H9 (cell line): ENCODE measurements around the gene PTP4A1. TPM values are rescaled to one million over a fixed set of nuclear protein-coding genes. Genes with fewer than 3 reads are reported as not detected.

Experiments
- DNase-seq: peaks from one replicate; pipeline ENCODE4 v3.0.0-alpha.2; 2017
- H2AFZ ChIP-seq: one replicate; pipeline ENCODE4 v1.6.1; 2013; ENCODE audit warnings: mild to moderate bottlenecking, low read length, control low read depth, moderate library complexity
- H2AK5ac ChIP-seq: 2 replicates; pipeline ENCODE4 v1.6.1; 2013; ENCODE audit warnings: low read length, control low read depth, mixed read lengths; ENCODE audit not compliant: insufficient read length
- H2BK120ac ChIP-seq: one replicate; pipeline ENCODE4 v1.6.1; 2013; ENCODE audit warnings: low read depth, mild to moderate bottlenecking, low read length, control low read depth, inconsistent platforms; ENCODE audit not compliant: poor library complexity, severe bottlenecking
- H2BK12ac ChIP-seq: 2 replicates; pipeline ENCODE4 v1.6.1; 2013; ENCODE audit warnings: low read length, control low read depth, mixed read lengths, low read depth; ENCODE audit not compliant: insufficient read length
- H2BK15ac ChIP-seq: 2 replicates; pipeline ENCODE4 v1.6.1; 2013; ENCODE audit warnings: low read depth, low read length, control low read depth
- H2BK20ac ChIP-seq: one replicate; pipeline ENCODE4 v1.6.1; 2013; ENCODE audit warnings: low read depth, mild to moderate bottlenecking, low read length, control low read depth, inconsistent platforms; ENCODE audit not compliant: poor library complexity, severe bottlenecking
- H2BK5ac ChIP-seq: 2 replicates; pipeline ENCODE4 v1.6.1; 2013; ENCODE audit warnings: low read length, control low read depth, mixed read lengths; ENCODE audit not compliant: insufficient read length
- H3K14ac ChIP-seq: 2 replicates; pipeline ENCODE4 v1.6.1; 2013; ENCODE audit warnings: low read length, control low read depth; ENCODE audit not compliant: insufficient read depth
- H3K18ac ChIP-seq: 2 replicates; pipeline ENCODE4 v1.6.1; 2013; ENCODE audit warnings: low read depth, mild to moderate bottlenecking, mixed read lengths, low read length, control low read depth; ENCODE audit not compliant: insufficient read length
- H3K23ac ChIP-seq: 2 replicates; pipeline ENCODE4 v1.6.1; 2013; ENCODE audit warnings: low read length, control low read depth, mixed read lengths, low read depth; ENCODE audit not compliant: insufficient read length
- H3K23me2 ChIP-seq: 2 replicates; pipeline ENCODE4 v1.6.1; 2013; ENCODE audit warnings: low read depth, mild to moderate bottlenecking, mixed read lengths, low read length, control low read depth; ENCODE audit not compliant: insufficient read length, poor library complexity, severe bottlenecking
- H3K27ac ChIP-seq: 2 replicates; pipeline ENCODE4 v1.5.1; 2013; ENCODE audit warnings: low read length, control low read depth, mixed read lengths, low read depth; ENCODE audit not compliant: insufficient read length
- H3K27me3 ChIP-seq: 2 replicates; pipeline ENCODE4 v1.6.1; 2013; ENCODE audit warnings: low read length, control low read depth, inconsistent platforms; ENCODE audit not compliant: insufficient read depth
- H3K4ac ChIP-seq: 2 replicates; pipeline ENCODE4 v1.6.1; 2013; ENCODE audit warnings: low read depth, mild to moderate bottlenecking, control low read depth, inconsistent platforms, low read length, moderate library complexity
- H3K4me1 ChIP-seq: 2 replicates; pipeline ENCODE4 v1.6.1; 2013; ENCODE audit warnings: low read length, control low read depth, inconsistent platforms; ENCODE audit not compliant: insufficient read depth
- H3K4me2 ChIP-seq: 2 replicates; pipeline ENCODE4 v1.6.1; 2013; ENCODE audit warnings: low read length, control low read depth, mixed read lengths; ENCODE audit not compliant: insufficient read length, insufficient read depth
- H3K56ac ChIP-seq: 2 replicates; pipeline ENCODE4 v1.6.1; 2013; ENCODE audit warnings: low read depth, mild to moderate bottlenecking, mixed read lengths, low read length, control low read depth; ENCODE audit not compliant: insufficient read length
- H3K79me1 ChIP-seq: 2 replicates; pipeline ENCODE4 v1.6.1; 2013; ENCODE audit warnings: low read depth, mild to moderate bottlenecking, moderate library complexity, low read length, control low read depth, inconsistent platforms; ENCODE audit not compliant: insufficient read depth, poor library complexity, severe bottlenecking
- H3K79me2 ChIP-seq: 2 replicates; pipeline ENCODE4 v1.6.1; 2013; ENCODE audit warnings: low read length, control low read depth, inconsistent platforms; ENCODE audit not compliant: insufficient read depth
- H3K9ac ChIP-seq: 2 replicates; pipeline ENCODE4 v1.6.1; 2013; ENCODE audit warnings: low read length, control low read depth, mixed read lengths; ENCODE audit not compliant: insufficient read length; ENCODE audit errors: extremely low read depth
- H3K9me3 ChIP-seq: one replicate; pipeline ENCODE4 v1.6.1; 2013; ENCODE audit warnings: low read depth, low read length, inconsistent platforms; ENCODE audit not compliant: control insufficient read depth
- H3T11ph ChIP-seq: one replicate; pipeline ENCODE4 v1.6.1; 2013; ENCODE audit warnings: mild to moderate bottlenecking, low read length, control low read depth, inconsistent platforms
- H4K20me1 ChIP-seq: one replicate; pipeline ENCODE4 v1.6.1; 2013; ENCODE audit not compliant: control insufficient read depth, insufficient read length, insufficient read depth
- H4K5ac ChIP-seq: 2 replicates; pipeline ENCODE4 v1.6.1; 2013; ENCODE audit warnings: low read depth, mild to moderate bottlenecking, mixed read lengths, low read length, control low read depth; ENCODE audit not compliant: insufficient read length
- H4K8ac ChIP-seq: replicated peaks from 2 replicates; pipeline ENCODE4 v1.6.1; 2013; ENCODE audit warnings: low read length, control low read depth, mixed read lengths, low read depth; ENCODE audit not compliant: insufficient read length
- H4K91ac ChIP-seq: 2 replicates; pipeline ENCODE4 v1.6.1; 2013; ENCODE audit warnings: low read depth, mild to moderate bottlenecking, moderate library complexity, mixed read lengths, low read length, control low read depth; ENCODE audit not compliant: insufficient read length
- H3K27ac Mint-ChIP-seq, 3 experiments: 2 replicates in 2 of 3; 3 replicates in 1 of 3; pipeline ENCODE4 v1.8.0; 2020 to 2021; ENCODE audit warnings: mixed read lengths in 3 of 3, mild to moderate bottlenecking in 1 of 3, moderate library complexity in 1 of 3
- H3K27me3 Mint-ChIP-seq: 2 replicates; pipeline ENCODE4 v1.8.0; 2021; ENCODE audit warnings: low read depth, mild to moderate bottlenecking, moderate library complexity, mixed read lengths
- H3K36me3 Mint-ChIP-seq, 3 experiments: 2 replicates in 2 of 3; 3 replicates in 1 of 3; pipeline ENCODE4 v1.8.0; 2020 to 2021; ENCODE audit warnings: low read depth in 3 of 3, mixed read lengths in 3 of 3; ENCODE audit not compliant: insufficient read depth in 1 of 3
- H3K4me1 Mint-ChIP-seq, 2 experiments: 2 replicates each; pipeline ENCODE4 v1.8.0; 2020; ENCODE audit warnings: mixed read lengths in 2 of 2
- H3K4me3 Mint-ChIP-seq, 2 experiments: 2 replicates in 1 of 2; 3 replicates in 1 of 2; pipeline ENCODE4 v1.8.0; 2020 to 2021; ENCODE audit warnings: mild to moderate bottlenecking in 2 of 2, mixed read lengths in 2 of 2, moderate library complexity in 1 of 2
- H3K9me3 Mint-ChIP-seq, 2 experiments: 2 replicates in 1 of 2; 3 replicates in 1 of 2; pipeline ENCODE4 v1.8.0; 2020; ENCODE audit warnings: mild to moderate bottlenecking in 2 of 2, mixed read lengths in 2 of 2, moderate library complexity in 1 of 2
- CTCF ChIP-seq: fragments of 200-600 bp; sonication (generic); conservative IDR thresholded peaks from 3 replicates; pipeline ENCODE4 v1.8.0; 2021; ENCODE audit warnings: antibody characterized with exemption, mild to moderate bottlenecking
- WGBS: extraction: QIAGEN DNeasy Blood & Tissue Kit; methylation state at CpG from one replicate; pipeline ENCODE4 v1.1.7; 2013; ENCODE audit warnings: missing lambda C conversion rate, low lambda C conversion rate, mixed read lengths; ENCODE audit not compliant: insufficient read length; ENCODE audit errors: extremely low coverage; 5-methylcytosine and 5-hydroxymethylcytosine counted together
- total RNA-seq: library from RNA; stranded (reverse); gene quantifications from 2 replicates; pipeline ENCODE4 v1.2.1, GENCODE V29; 2021

The PTP4A1 gene
- total RNA-seq, 1 experiment from 2014 or later: 85.9 TPM

- Mint-ChIP-seq H3K4me3 (no peak overlapping the region), H3K27ac (no peak overlapping the region), H3K36me3 (no peaks in the 10 kb centered on the region), H3K4me1 (no peaks in the 10 kb centered on the region), H3K27me3 (no peaks in the 10 kb centered on the region), H3K9me3 (no peaks in the 10 kb centered on the region)
- H3T11ph ChIP-seq: no peak overlapping the region
- no CpG with 5 or more reads among the region's 1 CpG for WGBS
- no peak overlapping the region for H2BK15ac ChIP-seq
- H3K4me1 ChIP-seq: no peaks in the 10 kb centered on the region
- TF ChIP-seq CTCF: no peak
- H3K9me3 ChIP-seq: no peaks in the 10 kb centered on the region
- no peak overlapping the region for H2BK12ac ChIP-seq
- no peak overlapping the region for H4K5ac ChIP-seq
- H2AFZ ChIP-seq: no peak overlapping the region
- no peak overlapping the region for H3K9ac ChIP-seq
- no peak overlapping the region for H2BK120ac ChIP-seq
- no peak overlapping the region for H2BK5ac ChIP-seq
- no peak overlapping the region for H3K23ac ChIP-seq
- no peaks in the 10 kb centered on the region for H3K79me1 ChIP-seq
- H2BK20ac ChIP-seq: no peak overlapping the region
- no peaks in the 10 kb centered on the region for H3K27me3 ChIP-seq
- no peak overlapping the region for H3K56ac ChIP-seq
- H3K4me2 ChIP-seq: no peak overlapping the region
- H3K79me2 ChIP-seq: no peaks in the 10 kb centered on the region
- no peak overlapping the region for H3K18ac ChIP-seq
- H3K14ac ChIP-seq: no peak overlapping the region
- no peak overlapping the region for H3K27ac ChIP-seq
- H2AK5ac ChIP-seq: no peak overlapping the region
- H3K4ac ChIP-seq: no peak overlapping the region
- no peak for DNase-seq
- no peak overlapping the region for H4K91ac ChIP-seq
- no peaks in the 10 kb centered on the region for H4K20me1 ChIP-seq
- H3K23me2 ChIP-seq: no peaks in the 10 kb centered on the region
- no peak overlapping the region for H4K8ac ChIP-seq
Measured at GRCh38 chr6:63610944-63611343, 38.7 kb downstream of the PTP4A1 start.
